HG03469 (cell line): Measurements from ENCODE around the gene CA10.

ENCODE experiments used
- ATAC-seq: cut with Tn5 transposase; IDR thresholded peaks from one replicate; pipeline ENCODE4 v1.9.1; 2021; ENCODE audit warnings: mild to moderate bottlenecking, moderate library complexity, moderate number of reproducible peaks; ENCODE audit not compliant: unreplicated experiment

The CA10 gene

DNA sequence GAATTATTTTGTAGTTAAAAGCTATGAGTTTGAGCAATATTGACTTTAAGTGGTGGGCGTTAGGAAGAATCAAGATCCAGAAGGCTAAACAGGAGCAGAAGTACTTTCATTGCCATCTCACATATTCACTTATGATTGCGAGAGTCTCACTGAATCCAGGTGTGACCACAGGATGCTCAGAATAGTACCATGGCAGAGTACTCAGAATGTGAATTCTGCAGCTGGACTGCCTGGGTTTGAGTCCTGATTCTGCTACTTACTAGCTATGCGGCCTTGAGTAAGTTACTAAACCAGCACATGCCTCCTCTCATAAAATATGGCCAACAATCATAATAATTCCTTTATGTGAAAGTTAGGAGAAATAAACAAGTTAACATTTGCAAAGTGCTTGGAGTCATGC lies 109.5 kb downstream of the CA10 start:
- no peak for ATAC-seq

DNA sequence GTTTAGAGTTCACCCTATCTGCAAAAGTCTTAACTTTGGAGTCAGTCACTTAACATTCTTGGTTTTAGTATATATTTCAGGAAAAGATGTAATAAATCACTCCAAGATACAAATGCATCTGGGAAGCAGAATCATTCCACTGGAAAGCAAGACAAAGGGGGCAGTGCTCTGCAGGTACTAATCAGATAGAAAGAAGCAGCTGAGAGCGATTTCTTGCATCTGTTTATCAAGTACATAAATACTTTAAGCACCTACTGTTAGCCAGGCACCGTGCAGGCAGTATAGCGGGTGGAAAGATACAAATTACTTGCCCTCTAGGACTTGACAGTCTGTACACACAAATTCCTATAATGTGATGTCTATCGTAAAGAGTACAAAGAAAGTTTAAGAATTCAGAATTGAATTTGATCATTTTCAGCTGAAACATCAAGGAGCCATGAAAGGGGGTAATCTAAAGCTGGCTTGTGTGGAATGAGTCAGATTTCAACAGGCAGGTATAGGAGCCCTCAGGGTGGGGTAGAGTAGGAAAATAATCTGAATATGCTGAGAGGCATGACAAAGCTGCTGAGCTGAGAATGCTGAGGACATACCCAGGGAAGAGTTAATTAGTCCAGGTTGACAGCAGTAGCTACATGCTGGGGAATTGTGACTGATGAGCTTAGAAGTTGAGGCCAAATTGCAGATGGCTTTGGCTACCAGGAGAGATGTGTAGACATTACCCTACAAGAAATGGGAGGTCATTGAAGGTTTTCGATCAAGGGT lies 110.2 kb downstream of the CA10 start:
- no peak for ATAC-seq

DNA sequence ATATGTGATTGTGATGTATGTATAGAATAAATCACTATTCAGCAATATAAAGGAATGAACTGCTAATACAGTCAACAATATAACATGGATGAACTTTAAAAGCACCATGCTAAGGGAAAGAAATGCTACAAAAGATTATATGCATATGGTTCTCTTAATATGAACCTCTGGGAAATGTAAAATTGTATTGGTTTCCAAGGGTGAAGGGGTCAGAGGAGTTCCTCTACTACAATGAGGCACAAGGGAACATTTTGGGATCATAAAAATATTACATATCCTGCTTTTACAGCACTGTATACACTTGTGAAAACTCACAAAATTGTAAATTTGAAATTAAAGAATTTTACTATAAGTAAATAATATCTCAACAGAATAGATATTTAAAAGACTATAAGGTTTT lies 111.4 kb downstream of the CA10 start:
- ATAC-seq, result no peak

DNA sequence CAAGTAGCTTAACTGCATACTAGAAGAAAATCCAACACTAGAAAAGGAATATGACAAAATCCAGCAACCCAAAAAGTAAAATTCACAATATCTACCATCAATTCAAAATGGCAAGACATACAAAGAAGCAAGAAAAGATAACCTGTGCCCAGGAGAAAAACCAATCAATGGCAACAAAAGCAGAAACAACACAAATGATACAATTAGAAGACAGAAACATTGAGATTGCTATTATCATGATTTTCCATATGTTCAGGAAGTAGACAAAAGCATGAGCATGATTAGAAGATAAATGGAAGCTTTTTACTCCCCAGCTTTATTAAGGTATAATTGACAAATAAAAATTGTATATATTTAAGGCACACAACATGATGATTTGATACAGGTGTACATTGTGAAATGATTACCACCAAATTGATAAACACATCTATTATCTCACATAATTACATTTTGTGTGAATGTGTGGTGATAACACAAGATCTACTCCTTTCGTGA lies 117.3 kb downstream of the CA10 start:
- no peak for ATAC-seq

DNA sequence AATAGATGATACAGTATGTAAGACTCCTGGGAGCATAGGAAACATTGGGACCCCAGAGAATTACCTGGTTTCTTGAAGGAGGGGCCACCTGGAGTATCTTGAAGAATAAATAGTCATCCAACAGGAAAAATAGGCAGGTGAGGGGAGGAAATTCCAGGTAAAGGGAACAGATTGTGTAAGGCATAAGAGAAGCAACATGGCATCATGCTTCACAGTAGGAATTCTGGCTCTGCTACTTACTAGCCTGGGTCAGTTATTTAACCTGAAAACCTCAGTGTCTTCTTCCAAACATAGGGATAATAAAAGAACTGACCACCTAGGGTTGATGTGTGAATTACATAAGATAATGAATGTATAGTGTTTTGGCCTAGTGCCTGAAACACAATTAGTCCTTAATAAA lies 122.1 kb downstream of the CA10 start:
- ATAC-seq, result no peak

DNA sequence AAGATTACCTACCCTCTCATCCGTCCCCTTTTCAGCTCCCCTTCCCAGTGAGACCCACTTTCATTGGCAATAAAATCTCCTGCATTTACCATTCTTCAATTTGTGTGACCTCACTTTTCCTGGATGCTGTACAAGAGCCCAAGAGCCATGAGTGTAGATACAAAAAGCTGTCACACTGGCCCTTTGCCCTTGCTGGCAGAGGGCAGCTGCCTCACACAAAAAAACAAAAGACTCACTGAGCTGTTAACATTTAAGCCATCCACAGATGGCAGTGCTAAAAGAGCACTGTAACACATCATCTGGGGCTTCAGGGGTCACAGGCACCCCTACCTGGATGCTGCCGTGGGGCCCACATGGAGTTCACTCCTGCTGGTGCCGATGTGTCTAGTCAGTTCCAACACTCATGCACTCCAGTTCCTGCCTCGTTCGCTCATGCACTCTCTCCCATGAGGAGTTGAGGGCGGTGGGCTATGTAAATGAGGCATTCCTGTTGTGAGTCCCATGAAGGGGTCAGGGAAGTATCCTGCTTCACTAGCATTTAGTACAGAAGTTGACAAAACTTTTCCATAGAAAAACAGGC lies 123.1 kb downstream of the CA10 start:
- no peak for ATAC-seq

DNA sequence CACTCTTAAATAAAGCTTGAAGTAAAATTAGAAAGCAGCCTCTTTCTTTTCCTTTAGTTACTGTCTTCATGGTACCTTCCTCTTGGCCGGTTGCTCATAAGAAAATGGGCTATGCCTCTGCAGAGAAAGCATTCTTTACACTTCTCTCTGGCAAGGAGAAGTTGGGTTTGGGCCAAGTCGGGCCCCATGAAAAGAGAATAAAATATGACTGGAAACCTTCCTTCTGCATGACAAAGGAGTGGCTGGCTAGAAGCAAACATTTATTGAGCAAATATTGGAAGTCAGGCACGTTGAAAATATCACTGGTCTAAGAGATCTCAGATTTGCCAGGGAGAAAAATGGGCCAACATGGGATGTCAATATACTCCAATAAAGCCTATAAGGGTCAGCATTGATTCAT lies 126.1 kb downstream of the CA10 start:
- no peak for ATAC-seq

DNA sequence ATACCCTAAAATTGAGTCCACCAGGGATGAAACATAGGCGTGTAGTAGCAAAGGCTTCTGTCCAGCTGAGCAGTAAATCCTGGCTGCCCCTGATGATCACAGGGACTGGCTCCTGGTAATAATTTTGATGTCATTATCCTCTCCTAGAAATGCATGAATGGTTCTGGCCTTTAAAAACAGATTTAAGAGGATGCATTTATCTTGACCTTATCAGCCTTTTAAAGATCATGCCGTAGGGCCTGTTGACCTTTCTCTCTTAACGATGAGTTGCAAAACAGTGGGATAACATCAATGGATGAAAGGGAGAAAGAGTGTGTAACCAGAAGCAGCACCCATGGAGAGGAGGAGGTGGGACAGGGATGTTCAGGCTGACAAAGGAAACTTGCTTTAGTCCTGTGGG lies 128.5 kb downstream of the CA10 start:
- no peak for ATAC-seq

DNA sequence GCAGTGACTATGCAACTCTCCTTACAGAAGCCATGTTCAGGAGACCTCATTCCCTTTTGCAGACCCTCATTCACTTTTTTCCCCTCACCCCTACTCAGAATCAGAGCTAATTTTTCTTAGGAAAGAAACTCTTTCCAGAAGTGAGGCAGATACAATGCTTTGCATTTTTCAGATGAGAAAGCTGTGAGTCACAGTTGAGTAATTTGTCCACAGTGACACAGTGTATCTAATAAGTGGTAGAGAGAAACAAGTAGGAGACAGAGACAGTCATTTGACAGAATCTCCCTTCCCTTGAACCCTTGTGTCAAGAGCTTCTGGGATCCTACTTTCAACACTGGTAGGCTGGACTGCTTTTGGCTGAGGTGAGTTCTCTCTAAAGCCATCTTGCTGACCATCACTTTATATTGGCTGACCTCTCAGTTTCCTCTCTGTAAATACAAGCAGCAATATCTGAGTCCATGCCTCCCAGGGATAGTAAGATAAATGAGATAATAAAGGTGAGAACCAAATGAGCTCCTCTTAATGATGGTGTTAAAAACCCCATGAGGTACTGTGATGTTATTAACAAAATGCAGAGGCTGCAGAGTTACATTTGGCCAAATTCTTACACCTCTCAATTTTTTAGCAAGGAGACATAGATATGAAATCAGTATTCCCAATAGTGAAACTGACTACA lies 130.8 kb downstream of the CA10 start:
- ATAC-seq, result no peak

DNA sequence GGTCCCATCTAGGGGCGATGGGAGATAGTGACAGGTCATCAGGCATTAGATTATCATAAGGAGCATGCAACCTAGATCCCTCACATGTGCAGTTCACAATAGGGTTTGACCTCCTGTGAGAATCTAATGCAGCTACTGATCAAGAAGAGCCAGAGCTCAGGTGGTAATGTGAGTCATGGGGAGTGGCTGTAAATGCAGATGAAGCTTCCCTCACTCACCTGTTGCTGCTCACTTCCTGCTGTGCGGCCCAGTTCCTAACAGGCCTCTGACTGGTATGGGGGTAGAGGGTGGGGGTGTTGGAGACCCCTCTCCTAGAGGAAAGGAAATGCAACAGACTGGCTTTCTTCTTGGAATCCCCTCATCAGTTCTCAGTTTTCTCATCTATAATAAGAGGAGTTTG lies 131.4 kb downstream of the CA10 start:
- no peak for ATAC-seq

DNA sequence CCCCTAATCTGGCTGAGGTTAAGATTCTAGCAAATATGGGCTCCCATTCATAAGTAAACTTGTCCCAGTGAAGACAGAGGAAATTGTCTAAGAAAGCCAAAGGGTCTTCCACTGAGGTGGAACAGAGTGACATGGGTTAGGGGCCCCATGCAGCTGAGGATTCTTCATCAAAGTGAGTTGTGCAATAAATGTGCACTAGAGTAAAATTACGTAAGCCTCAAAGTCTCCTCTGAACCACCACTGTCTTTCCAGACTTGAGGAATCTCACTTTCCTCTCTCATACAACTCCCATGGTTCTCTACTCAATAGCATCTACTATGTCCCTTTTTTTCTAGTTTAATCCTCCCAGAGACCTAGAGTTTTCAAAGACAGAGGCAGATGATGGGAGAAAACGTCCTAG lies 132.4 kb downstream of the CA10 start:
- ATAC-seq, result no peak

DNA sequence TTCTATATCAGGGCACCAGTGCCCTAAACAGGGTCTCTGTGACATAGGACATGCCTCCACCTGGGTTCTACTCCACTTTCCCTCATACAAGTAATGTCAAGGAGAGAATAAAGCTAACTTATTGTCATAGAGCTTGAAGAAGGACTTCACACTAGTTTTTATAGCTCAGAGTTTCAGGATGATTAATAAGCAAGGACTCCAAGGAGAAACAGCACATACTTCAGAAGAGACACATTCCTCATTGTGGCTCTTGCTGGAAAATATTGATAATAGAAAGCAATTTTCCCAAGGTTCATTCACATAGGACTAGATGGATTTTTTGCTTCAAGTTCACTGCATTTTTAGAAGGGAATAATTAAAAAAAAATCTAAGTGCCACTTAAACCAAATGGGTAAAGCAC lies 133.3 kb downstream of the CA10 start:
- no peak for ATAC-seq

DNA sequence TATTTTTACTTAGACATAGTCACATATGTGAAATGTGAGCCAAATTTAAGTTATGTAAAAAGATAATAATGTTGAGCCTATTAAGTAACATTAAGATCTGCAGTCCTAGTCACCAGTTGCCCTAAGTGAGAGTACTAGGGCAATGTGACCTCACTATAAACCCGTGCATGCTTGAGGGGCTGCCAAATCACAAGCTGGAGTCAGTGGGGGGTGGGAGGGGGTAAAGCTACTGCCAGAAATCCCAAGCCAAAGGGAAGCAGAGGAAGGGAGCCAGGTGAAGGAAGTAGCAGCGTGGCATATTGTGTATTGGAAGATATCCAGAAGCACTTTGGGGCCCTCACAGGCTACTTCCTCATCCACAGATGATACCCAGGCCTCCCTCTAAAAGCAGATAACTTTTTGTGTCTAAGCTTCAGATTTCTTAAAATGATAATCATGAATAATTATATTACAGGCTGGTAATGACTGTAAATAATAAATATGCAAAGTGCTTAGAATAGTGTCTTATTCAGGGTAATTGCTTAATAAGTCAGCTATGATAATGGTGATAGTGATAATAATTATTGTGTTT lies 134.1 kb downstream of the CA10 start:
- ATAC-seq, result no peak

DNA sequence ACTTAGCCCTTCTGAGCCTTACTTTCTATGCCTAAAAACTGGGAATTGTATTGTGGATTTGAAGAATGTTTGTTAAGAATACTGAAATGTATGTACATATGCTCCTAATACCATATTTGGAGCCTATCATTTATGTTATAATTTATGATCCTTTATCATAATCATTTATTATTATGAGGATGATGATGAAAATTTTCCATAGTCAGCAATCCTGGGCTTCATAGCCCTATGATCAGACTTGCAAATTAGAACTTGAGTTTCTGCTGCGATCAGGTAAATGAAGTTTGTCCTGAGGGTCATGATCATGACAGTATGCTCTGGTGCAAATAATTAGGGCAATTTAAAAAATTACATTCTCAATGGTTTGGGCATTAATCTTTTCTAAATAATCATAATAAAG lies 147.4 kb downstream of the CA10 start:
- no peak for ATAC-seq

DNA sequence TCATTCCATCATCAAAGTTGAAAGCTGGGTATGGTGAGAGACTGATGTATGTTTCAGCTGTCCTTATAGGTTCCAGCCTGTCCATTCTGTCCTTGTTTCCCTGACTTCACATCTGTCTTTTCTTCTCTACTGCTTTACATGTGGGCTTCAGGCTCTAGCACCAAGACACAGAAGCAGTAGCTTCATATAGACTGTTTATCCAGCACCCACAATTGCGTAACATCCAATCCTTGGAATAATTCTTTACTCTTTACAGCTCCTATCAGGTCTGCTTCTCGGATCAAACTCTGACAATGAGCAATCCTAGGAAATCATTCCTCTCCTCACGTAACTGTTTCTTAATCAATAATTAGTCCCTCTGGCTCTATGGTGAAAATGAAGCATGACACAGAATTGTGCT lies 158.9 kb downstream of the CA10 start:
- no peak for ATAC-seq

DNA sequence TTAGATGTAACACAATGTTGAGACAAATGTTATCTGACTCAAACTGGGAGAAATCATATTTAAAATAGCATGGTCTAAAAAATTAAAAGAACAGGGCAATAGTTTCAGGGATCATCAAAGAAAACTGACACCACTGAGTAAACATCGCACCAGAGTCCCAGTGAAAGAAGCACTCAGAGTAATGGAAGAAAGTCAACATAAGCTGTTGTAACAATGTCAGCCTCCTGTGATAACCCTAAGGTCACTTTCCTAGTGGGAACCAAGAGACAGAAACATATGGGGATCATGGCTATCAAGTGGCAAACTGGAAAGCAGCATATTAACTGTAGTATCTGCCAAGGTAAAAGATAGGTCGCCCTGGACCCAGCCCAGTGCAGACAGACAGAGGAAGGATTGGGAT lies 160.8 kb downstream of the CA10 start:
- ATAC-seq, result no peak

DNA sequence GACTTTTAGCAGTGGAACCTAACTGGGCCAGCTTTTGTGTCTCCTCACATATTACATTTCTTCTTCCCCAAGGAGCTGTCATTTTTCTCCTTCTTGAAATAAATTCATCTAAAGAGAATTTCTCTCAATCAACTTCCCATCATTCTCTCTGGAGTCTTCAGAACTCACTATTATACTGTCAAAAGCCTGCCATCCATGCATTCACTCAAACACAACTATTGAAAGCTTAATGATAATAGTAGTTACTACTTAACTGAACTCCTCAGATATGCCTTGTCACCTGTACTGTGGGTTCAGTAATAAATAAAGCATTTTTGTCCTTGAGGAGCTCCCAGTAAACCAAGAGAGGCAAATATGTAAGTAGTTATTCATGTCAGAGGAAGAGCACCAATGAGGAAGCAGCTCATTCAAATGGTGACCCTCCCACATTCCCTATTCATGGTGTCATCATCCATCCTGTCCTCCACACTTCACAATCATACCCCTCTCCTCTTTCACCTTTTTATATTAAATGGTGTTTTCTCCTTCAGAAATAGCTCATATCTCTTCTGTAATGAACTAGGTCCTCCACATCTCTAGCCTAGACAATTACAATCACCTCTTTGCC lies 162.6 kb downstream of the CA10 start:
- ATAC-seq, result no peak

DNA sequence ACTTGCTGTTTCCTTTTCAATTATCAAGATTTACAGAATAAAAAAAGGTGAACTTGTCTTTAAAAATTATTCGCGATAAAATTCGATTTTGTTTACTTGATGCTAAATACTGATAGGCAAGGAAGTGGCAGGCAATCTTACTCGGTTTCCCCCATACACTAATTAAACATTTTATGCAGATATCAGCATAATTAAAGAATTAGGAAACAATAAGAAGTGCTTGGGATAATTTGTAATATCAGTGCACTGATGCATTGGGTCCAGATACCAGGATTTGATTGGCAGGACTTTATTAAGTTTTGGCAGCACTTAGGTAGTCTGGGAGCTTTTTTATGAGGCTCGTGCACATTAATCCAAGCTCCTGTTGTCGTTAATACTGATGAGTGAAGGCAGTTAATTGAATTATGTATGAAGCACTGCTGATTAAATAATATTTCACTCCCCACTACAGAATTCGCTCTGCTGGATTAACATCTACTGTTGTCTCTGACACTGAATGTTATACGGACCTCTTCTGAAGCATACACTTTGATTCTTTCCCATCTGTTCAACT lies 165.6 kb downstream of the CA10 start:
- ATAC-seq, result no peak

DNA sequence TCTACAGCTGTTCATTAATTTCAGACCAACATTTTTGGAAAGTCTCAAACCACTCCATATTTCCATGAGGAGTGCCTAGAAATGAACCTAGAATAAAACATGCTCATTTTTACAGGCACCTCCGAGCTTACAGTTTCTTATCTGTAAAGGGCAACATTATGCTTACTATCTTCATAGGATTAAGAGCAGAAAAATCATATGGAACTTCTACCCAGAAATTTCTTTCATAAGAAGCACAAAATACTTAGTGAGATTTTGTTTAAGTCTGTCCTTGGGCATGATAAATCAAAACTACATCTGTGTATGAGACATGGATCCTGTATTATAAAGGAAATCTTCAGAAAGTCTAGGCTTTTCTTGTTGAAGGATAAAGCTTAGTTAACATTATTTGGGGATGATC lies 187.4 kb downstream of the CA10 start:
- no peak for ATAC-seq

DNA sequence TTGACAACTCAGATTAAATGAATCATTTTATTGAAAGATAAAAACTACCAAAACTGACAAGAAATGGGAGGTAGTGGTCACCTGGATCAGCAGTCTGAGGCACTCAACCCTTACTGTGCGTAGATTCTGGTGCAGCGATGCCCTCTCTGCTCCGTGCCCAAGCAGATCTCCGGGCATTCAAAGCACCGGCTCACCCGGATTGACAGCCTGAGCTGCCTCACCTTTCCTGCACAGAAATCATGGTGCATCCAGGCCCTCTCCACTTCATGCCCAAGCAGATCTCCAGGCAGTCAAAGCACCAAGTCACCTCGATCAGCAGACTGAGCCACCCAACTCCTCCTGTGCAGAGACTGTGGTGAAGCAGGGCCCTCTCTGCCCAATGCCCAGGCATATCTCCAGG lies 196.8 kb downstream of the CA10 start:
- ATAC-seq, result no peak

DNA sequence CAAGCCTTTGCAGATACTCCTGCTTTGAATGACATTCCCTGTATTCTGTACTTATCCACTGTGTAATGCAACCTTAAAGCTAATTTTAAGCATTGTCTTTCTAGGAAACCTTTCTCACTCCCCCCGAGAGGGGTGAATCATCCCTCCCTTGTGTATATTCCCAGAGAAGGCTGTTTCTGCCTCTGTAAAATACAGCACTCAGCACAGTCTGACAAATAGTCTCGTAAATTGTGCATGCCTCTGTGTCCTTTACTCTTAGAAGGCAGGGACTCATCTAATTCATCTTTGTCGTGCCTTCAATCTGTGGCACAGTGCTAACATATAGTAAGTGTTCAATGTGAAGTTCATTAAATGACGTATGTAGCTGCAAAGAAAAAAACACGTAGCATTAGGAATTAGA lies 200.7 kb downstream of the CA10 start:
- no peak for ATAC-seq
